Measurements from ENCODE around the gene PROM1.

- no peak for TF ChIP-seq CTCF (IDR thresholded peaks at IDR 0.05)
- TF ChIP-seq EZH2 (IDR thresholded peaks at IDR 0.05) = no peak
- TF ChIP-seq EZH2phosphoT487 (IDR thresholded peaks at IDR 0.05) = no peak
Observed at GRCh38 chr4:16006771-16007446, 76.9 kb downstream of the PROM1 start.

Data from neural progenitor cell (in vitro differentiated cells).